Measurements from ENCODE around the gene TRIM24.

DNA sequence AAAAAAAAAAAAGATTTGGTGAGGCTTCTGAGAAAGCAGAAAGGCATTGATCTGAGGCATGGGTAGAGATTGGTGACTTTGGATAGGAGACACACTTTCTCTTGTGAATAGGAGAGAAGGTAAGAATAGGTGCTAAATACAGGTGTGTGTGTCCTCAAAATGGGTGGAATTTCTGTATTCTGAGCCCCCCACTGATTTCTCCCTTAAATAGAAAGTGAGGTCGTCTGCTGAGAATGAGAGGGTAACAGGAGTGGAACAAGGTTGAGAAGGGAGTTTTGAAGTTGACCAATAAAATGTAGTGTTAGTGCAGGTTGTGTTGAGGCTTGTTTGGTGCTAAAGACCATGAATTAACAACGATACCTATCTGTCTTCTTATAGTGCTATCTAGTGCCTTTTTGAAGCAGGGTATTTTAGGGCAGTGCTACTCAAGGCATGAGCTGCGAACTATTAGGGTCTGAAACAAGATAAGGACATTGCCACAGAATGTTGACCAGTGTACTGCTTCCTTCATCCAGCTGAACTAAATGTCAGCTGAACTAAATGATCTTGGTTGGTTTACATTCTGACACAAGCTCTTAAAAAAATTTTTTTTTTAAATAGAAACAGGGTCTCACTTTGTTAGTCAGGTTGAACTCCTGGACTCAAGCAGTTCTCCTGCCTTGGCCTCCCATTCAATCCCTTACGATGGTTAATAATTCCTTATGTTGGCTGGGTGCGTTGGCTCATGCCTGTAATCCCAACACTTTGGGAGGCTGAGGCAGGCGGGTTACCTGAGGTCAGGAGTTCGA, 12.4 kb downstream of the TRIM24 start:
- TF ChIP-seq, protein P1, sequence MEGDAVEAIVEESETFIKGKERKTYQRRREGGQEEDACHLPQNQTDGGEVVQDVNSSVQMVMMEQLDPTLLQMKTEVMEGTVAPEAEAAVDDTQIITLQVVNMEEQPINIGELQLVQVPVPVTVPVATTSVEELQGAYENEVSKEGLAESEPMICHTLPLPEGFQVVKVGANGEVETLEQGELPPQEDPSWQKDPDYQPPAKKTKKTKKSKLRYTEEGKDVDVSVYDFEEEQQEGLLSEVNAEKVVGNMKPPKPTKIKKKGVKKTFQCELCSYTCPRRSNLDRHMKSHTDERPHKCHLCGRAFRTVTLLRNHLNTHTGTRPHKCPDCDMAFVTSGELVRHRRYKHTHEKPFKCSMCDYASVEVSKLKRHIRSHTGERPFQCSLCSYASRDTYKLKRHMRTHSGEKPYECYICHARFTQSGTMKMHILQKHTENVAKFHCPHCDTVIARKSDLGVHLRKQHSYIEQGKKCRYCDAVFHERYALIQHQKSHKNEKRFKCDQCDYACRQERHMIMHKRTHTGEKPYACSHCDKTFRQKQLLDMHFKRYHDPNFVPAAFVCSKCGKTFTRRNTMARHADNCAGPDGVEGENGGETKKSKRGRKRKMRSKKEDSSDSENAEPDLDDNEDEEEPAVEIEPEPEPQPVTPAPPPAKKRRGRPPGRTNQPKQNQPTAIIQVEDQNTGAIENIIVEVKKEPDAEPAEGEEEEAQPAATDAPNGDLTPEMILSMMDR (IDR thresholded peaks at IDR 0.05; ENCODE audit: insufficient read depth, low read length), result no peak
- TF ChIP-seq POLR2AphosphoS5 (IDR thresholded peaks at IDR 0.05; ENCODE audit: low read depth), result no peak
- no peak for TF ChIP-seq GABPA (IDR thresholded peaks at IDR 0.05; ENCODE audit: low read depth)
- TF ChIP-seq, protein P2, sequence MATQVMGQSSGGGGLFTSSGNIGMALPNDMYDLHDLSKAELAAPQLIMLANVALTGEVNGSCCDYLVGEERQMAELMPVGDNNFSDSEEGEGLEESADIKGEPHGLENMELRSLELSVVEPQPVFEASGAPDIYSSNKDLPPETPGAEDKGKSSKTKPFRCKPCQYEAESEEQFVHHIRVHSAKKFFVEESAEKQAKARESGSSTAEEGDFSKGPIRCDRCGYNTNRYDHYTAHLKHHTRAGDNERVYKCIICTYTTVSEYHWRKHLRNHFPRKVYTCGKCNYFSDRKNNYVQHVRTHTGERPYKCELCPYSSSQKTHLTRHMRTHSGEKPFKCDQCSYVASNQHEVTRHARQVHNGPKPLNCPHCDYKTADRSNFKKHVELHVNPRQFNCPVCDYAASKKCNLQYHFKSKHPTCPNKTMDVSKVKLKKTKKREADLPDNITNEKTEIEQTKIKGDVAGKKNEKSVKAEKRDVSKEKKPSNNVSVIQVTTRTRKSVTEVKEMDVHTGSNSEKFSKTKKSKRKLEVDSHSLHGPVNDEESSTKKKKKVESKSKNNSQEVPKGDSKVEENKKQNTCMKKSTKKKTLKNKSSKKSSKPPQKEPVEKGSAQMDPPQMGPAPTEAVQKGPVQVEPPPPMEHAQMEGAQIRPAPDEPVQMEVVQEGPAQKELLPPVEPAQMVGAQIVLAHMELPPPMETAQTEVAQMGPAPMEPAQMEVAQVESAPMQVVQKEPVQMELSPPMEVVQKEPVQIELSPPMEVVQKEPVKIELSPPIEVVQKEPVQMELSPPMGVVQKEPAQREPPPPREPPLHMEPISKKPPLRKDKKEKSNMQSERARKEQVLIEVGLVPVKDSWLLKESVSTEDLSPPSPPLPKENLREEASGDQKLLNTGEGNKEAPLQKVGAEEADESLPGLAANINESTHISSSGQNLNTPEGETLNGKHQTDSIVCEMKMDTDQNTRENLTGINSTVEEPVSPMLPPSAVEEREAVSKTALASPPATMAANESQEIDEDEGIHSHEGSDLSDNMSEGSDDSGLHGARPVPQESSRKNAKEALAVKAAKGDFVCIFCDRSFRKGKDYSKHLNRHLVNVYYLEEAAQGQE (IDR thresholded peaks at IDR 0.05; ENCODE audit: insufficient replicate concordance, low read depth), result no peak
